NB4 (cell line): ENCODE measurements around the gene IFI30.

Source experiments
- CTCF ChIP-seq: IDR thresholded peaks from one replicate; pipeline ENCODE4 v1.5.1; 2012; ENCODE audit warnings: low read depth, low read length
- MAX ChIP-seq: IDR thresholded peaks from 2 replicates; pipeline ENCODE4 v1.6.1; 2011; ENCODE audit warnings: low read depth, low read length
- MYC ChIP-seq: IDR thresholded peaks from 2 replicates; pipeline ENCODE4 v1.6.1; 2011; ENCODE audit warnings: low read depth, low read length
- POLR2A ChIP-seq: IDR thresholded peaks from 2 replicates; pipeline ENCODE4 v1.6.1; 2011; ENCODE audit warnings: mild to moderate bottlenecking; ENCODE audit not compliant: insufficient read length; ENCODE audit errors: extremely low read depth

- no peak for TF ChIP-seq CTCF
- 0 out of 2 replicates have a peak, but pooled peaks have one; percentile 7 for TF ChIP-seq MAX
- TF ChIP-seq POLR2A: no peak
- no peak for TF ChIP-seq MYC
Observed at GRCh38 chr19:18202778-18203407, 29.3 kb downstream of the IFI30 start.
